ENCODE measurements around the gene KCNK18.
"Not testable (repeated sequence)": the region's sequence is repeated elsewhere in the genome, so short reads cannot be mapped to it uniquely, and the experiment has no call there.

The KCNK18 gene

GRCh38 chr10:117221156-117221711, 23.9 kb downstream of the KCNK18 start:
- DNase-seq (ENCODE audit: low read depth in 1 of 2, low spot score in 1 of 2): no peak

GRCh38 chr10:117222552-117222951, 25.3 kb downstream of the KCNK18 start:
- DNase-seq (ENCODE audit: low read depth in 1 of 2, low spot score in 1 of 2): no peak

GRCh38 chr10:117222976-117223692, 25.8 kb downstream of the KCNK18 start:
- DNase-seq (ENCODE audit: low read depth in 1 of 2, low spot score in 1 of 2): no peak

- DNase-seq (ENCODE audit: low read depth in 1 of 2, low spot score in 1 of 2): no peak
These were observed 26.6 kb downstream of the KCNK18 start for GRCh38 chr10:117223693-117224430.

- DNase-seq (ENCODE audit: low read depth in 1 of 2, low spot score in 1 of 2): no peak
These were observed 27.6 kb downstream of the KCNK18 start for GRCh38 chr10:117224881-117225280.

- no peak for DNase-seq (ENCODE audit: low read depth in 1 of 2, low spot score in 1 of 2)
These were observed 29.6 kb downstream of the KCNK18 start for GRCh38 chr10:117226813-117227451.

GRCh38 chr10:117228210-117228609, 30.9 kb downstream of the KCNK18 start:
- DNase-seq (ENCODE audit: low read depth in 1 of 2, low spot score in 1 of 2): no peak

GRCh38 chr10:117230107-117230506, 32.8 kb downstream of the KCNK18 start:
- not testable (repeated sequence) for DNase-seq (ENCODE audit: low read depth in 1 of 2, low spot score in 1 of 2)

- DNase-seq (ENCODE audit: low read depth in 1 of 2, low spot score in 1 of 2): no peak
These were observed 40.2 kb downstream of the KCNK18 start for GRCh38 chr10:117237401-117237991.

GRCh38 chr10:117239051-117239450, 41.8 kb downstream of the KCNK18 start:
- DNase-seq (ENCODE audit: low read depth in 1 of 2, low spot score in 1 of 2): no peak

- DNase-seq (ENCODE audit: low read depth in 1 of 2, low spot score in 1 of 2): no peak
These were observed 42.7 kb downstream of the KCNK18 start for GRCh38 chr10:117239721-117240620.

- no peak for DNase-seq (ENCODE audit: low read depth in 1 of 2, low spot score in 1 of 2)
These were observed 43.6 kb downstream of the KCNK18 start, which contains the start of gene SLC18A2 for GRCh38 chr10:117240621-117241529. Gene SLC18A2 (plus strand): TSS chr10:117241114. CDS start chr10:117241694, 580 bp downstream.

GRCh38 chr10:117241541-117242462, 44.5 kb downstream of the KCNK18 start:
- DNase-seq (ENCODE audit: low read depth in 1 of 2, low spot score in 1 of 2): no peak

- DNase-seq (ENCODE audit: low read depth in 1 of 2, low spot score in 1 of 2): no peak
These were observed 45.2 kb downstream of the KCNK18 start for GRCh38 chr10:117242463-117242832.

- DNase-seq (ENCODE audit: low read depth in 1 of 2, low spot score in 1 of 2): no peak
These were observed 49.8 kb downstream of the KCNK18 start for GRCh38 chr10:117246997-117247671.

- no peak for DNase-seq (ENCODE audit: low read depth in 1 of 2, low spot score in 1 of 2)
These were observed 51.6 kb downstream of the KCNK18 start for GRCh38 chr10:117248750-117249465.

GRCh38 chr10:117249493-117250093, 52.3 kb downstream of the KCNK18 start:
- DNase-seq (ENCODE audit: low read depth in 1 of 2, low spot score in 1 of 2): no peak
